ENCODE data around the gene ABLIM1.

GRCh38 chr10:114664127-114664526 is 6.1 kb upstream of the ABLIM1 start:
- TF ChIP-seq CTCF (IDR thresholded peaks at IDR 0.05) (no peak), POLR2AphosphoS5 (IDR thresholded peaks at IDR 0.05) (no peak), POLR2A (IDR thresholded peaks at IDR 0.05; ENCODE audit: low read depth) (no peak), EP300 (IDR thresholded peaks at IDR 0.05) (no peak)

Data from esophagus muscularis mucosa (tissue), 4 donors.